Right lobe of liver (tissue), 6 donors: ENCODE data around the gene TTC23. TPM values are rescaled to one million over a fixed set of nuclear protein-coding genes. Genes with fewer than 3 reads are reported as not detected.

Source experiments
- ATAC-seq, 4 donors: fragments of 200-7000 bp; cut with Tn5 transposase; one replicate each; pipeline ENCODE4 v1.9.1; 2020; ENCODE audit warnings: mild to moderate bottlenecking in 4 of 4, moderate library complexity in 4 of 4
- DNase-seq, 3 donors: peaks; one replicate each; pipeline ENCODE4 v3.0.0-alpha.2; 2020
- H3K27ac ChIP-seq, 3 donors: fragments of 200-600 bp; one replicate each; pipeline ENCODE4 v1.8.0; 2022
- H3K27me3 ChIP-seq, 2 donors: fragments of 200-600 bp; one replicate each; pipeline ENCODE4 v1.8.0; 2022
- H3K36me3 ChIP-seq, 4 donors: fragments of 200-600 bp; sonication (generic) in 1 of 4; one replicate each; pipeline versions ENCODE4 v1.5.1 to v1.8.0; 2017 to 2022; ENCODE audit warnings: control low read depth in 1 of 4
- H3K4me1 ChIP-seq, 4 donors: fragments of 200-600 bp; sonication (generic) in 1 of 4; one replicate each; pipeline versions ENCODE4 v1.5.1 to v1.8.0; 2017 to 2022; ENCODE audit warnings: control low read depth in 1 of 4
- H3K4me3 ChIP-seq, 3 donors: fragments of 200-600 bp; one replicate each; pipeline ENCODE4 v1.8.0; 2022
- H3K9me3 ChIP-seq, 4 donors: fragments of 200-600 bp; sonication (generic) in 1 of 4; one replicate each; pipeline versions ENCODE4 v1.5.1 to v1.8.0; 2017 to 2022; ENCODE audit warnings: control low read depth in 1 of 4
- POLR2A ChIP-seq: fragments of 450-650 bp; IDR thresholded peaks from one replicate; pipeline ENCODE4 v1.6.1; 2017; ENCODE audit warnings: antibody characterized with exemption, mild to moderate bottlenecking
- WGBS: methylation state at CpG from one replicate; pipeline ENCODE4 v1.1.6; 2018; ENCODE audit warnings: low coverage, low lambda C conversion rate; ENCODE audit not compliant: insufficient coverage; ENCODE audit errors: missing lambda C conversion rate; 5-methylcytosine and 5-hydroxymethylcytosine counted together
- intact Hi-C, 2 donors: fragments of 100-400 bp; cut with DNase I; formaldehyde crosslinking; loops; one replicate each; pipeline versions ENCODE4 v1.11.2 to v1.14.1; 2022
- total RNA-seq, 6 experiments: library from RNA; depleted of rRNA in 2 of 6; stranded (reverse); fragments of >200 nt in 2 of 6; fragmentation: NEBNext Ultra II Directional in 3 of 6; extraction: Animal tissue kit (Norgen Biotek cat#: 25700) in 3 of 6; gene quantifications; one replicate each; pipeline versions ENCODE4 v1.1.0 to v1.2.4, GENCODE V29; 2016 to 2023
- TF ChIP-seq, protein P1 (sequence below), 4 donors: fragments of 200-600 bp in 3 of 4; fragments of 450-650 bp in 1 of 4; IDR thresholded peaks; one replicate each; pipeline versions ENCODE4 v1.5.1 to v1.8.0; 2016 to 2022; ENCODE audit warnings: antibody characterized with exemption in 4 of 4, mild to moderate bottlenecking in 2 of 4
- donor health status: DM: no; HTN: yes; CAD: no.
- donor health status: DM: no; HTN: no; CAD: no.
- donor health status: DM: no; HTN: no; CAD: no.
- donor health status: DM: no; HTN: yes; CAD: no.
- donor health status: DM: no; HTN: yes; CAD: no.

Gene TTC23
- total RNA-seq, 6 experiments from 2014 or later, result 6.1 to 18.4 (median 9.1) TPM

DNA sequence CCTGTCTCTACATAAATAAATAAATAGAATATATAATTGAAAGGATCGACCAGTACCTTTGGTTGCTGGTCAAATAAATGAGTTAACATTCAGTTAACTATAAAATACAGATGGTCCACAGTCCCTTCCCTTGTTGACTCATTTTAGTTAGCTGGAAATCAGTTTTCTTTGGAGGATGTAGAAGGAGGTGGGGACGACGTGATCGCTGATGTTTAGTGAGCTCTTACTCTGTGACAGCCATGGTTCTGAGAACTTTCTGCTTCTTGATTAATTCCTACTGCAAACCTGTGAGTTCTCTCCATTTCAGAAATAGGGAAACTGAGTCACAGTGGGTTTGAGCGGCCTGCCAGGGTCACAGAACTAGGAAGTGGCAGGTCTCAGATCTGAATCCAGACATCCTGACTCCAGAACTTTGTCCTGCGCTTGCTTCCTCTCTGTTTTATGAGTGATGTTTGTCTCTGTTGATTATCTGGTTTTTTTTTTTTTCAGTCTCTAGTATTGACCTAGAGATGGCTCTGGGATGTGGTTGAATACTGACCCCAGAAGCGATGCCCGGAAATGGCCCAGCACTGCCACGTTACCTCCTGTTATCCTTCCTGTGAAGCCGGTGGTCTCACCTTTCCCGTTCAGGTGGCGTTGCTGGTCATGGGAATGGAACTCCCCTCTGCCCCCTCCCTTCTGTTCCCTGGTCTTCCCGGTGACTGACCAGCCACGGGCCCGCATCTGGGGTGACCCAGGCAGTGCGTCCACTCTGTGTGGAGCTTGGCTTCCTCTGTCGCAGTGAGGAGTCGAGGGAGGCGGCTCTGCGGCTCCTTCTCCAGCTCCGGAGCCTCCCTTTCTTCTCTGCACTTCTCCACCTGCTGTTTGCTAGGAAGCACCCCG, 126.3 kb downstream of the TTC23 start:
- ATAC-seq, result peak in 2 of 4 donors; percentile 5 to 17
- no peak overlapping the region for H3K4me3 ChIP-seq
- no peaks in the 10 kb centered on the region for H3K9me3 ChIP-seq
- H3K4me1 ChIP-seq, result no peaks in the 10 kb centered on the region
- WGBS, result 73% methylated on average over 12 of the region's 22 CpGs
- DNase-seq, result no peak
- no peaks in the 10 kb centered on the region for H3K27me3 ChIP-seq
- H3K36me3 ChIP-seq, result no peaks in the 10 kb centered on the region
- TF ChIP-seq, protein P1, sequence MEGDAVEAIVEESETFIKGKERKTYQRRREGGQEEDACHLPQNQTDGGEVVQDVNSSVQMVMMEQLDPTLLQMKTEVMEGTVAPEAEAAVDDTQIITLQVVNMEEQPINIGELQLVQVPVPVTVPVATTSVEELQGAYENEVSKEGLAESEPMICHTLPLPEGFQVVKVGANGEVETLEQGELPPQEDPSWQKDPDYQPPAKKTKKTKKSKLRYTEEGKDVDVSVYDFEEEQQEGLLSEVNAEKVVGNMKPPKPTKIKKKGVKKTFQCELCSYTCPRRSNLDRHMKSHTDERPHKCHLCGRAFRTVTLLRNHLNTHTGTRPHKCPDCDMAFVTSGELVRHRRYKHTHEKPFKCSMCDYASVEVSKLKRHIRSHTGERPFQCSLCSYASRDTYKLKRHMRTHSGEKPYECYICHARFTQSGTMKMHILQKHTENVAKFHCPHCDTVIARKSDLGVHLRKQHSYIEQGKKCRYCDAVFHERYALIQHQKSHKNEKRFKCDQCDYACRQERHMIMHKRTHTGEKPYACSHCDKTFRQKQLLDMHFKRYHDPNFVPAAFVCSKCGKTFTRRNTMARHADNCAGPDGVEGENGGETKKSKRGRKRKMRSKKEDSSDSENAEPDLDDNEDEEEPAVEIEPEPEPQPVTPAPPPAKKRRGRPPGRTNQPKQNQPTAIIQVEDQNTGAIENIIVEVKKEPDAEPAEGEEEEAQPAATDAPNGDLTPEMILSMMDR (IDR thresholded peaks at IDR 0.05), result no peak
- no peak for TF ChIP-seq POLR2A
- intact Hi-C loops, result no loop called here
- H3K27ac ChIP-seq, result no peak overlapping the region

DNA sequence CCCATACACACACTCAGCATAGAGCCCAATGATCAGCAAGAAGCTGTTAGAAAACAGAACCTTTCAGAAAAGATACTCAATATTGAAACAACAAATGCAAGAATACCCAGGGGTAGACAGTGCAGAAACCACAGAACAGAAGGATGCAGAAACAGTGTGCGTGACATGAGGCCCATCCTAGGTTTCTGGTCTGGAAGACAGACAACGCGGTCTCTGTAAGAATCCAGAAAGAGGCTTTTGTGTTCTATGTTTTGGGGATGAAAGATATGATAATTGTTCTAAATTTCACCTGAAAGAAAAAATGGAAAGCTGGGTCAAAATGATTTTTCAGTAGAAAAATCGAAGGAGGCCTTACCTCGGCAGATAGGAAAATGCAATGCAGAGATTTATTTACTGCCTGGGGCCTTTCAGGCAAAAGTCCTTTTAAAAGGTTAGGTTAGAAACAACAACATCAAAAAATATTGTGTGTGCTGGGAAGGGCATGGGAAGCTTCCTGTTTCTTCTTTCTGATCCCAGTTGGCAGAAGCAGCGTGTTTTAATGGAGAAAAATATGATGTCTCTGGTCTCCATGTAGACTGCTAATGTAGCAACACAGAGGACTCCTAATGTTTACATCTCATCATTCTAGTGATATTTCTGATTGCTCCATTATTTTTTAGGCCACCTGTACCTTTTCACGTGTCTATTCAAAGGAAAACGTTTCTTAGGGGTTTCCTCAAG, 127.5 kb downstream of the TTC23 start:
- ATAC-seq (no peak), DNase-seq (no peak)
- no peak for TF ChIP-seq POLR2A
- TF ChIP-seq, protein P1 (IDR thresholded peaks at IDR 0.05), result no peak
- H3K36me3 ChIP-seq, result no peaks in the 10 kb centered on the region
- intact Hi-C loops, result no loop called here
- H3K27me3 ChIP-seq, result no peaks in the 10 kb centered on the region
- no peak overlapping the region for H3K27ac ChIP-seq
- WGBS, result 86% methylated on average over 8 of the region's 8 CpGs
- no peaks in the 10 kb centered on the region for H3K4me1 ChIP-seq
- H3K9me3 ChIP-seq, result no peaks in the 10 kb centered on the region
- no peak overlapping the region for H3K4me3 ChIP-seq

DNA sequence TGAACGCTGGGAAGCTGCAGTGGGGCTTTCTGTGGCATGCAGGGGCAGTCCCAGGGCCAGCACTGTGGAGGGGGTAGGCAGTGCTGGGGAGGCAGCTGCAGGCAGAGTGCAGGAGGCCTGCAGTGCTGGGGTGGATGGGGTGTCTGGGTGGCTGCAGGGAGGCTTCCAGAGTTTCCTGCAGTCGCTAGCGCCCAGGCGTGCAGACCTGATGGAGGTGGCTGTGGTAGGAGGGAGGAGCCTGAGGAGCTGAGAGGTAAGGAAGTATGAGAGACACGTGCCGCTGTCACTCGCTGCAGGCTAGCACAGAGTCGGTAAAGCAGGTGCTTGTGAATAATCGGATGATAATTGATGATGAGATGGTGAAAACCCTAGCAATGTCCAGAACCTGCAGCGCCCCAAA, 128.2 kb downstream of the TTC23 start:
- no peak overlapping the region for H3K27ac ChIP-seq
- H3K27me3 ChIP-seq, result no peaks in the 10 kb centered on the region
- WGBS, result 70% methylated on average over 5 of the region's 10 CpGs
- no peak for TF ChIP-seq POLR2A
- TF ChIP-seq, protein P1 (IDR thresholded peaks at IDR 0.05), result no peak
- no peaks in the 10 kb centered on the region for H3K4me1 ChIP-seq
- intact Hi-C loops, result no loop called here
- H3K9me3 ChIP-seq, result no peaks in the 10 kb centered on the region
- DNase-seq (peak in 1 of 3 donors; percentile 18), ATAC-seq (no peak)
- no peaks in the 10 kb centered on the region for H3K36me3 ChIP-seq
- H3K4me3 ChIP-seq, result no peak overlapping the region

DNA sequence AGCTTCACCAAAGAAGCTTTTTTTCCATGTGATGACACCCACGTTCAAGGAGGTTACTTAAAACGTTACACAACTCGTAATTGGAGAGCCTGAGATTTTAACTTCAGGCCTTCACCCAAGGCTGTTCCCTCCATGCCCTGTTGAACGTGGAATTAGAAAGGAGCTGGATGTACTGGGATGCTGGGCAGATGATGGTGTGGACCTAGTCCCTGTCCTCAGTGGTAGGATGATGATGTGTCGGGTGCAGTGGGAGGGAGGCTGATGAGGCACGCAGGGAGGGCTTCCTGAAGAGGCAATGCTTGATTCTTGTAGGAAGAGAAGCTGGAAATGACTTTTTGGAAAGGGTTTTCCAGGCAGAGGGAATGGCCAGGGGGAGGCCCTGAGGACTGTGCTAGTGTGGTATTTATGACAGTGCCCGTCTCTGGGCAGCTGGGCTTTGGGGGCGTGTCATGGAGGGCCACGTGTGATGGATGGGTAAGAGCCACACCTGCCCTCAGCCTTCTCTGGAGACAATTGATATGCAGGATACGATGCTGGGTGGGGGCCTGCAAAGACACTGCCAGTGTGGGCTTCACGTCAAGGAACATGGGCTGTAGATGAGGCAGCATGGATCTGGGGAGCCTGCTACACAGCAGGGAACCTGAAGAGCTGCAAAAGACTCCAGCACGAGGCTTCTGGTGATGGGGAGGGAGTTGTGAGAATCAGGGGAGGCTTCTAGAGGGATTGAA, 129.2 kb downstream of the TTC23 start:
- ATAC-seq (no peak), DNase-seq (no peak)
- no peaks in the 10 kb centered on the region for H3K9me3 ChIP-seq
- no peaks in the 10 kb centered on the region for H3K36me3 ChIP-seq
- H3K4me1 ChIP-seq, result no peaks in the 10 kb centered on the region
- WGBS, result 82% methylated on average over 10 of the region's 12 CpGs
- no peak overlapping the region for H3K4me3 ChIP-seq
- no peaks in the 10 kb centered on the region for H3K27me3 ChIP-seq
- TF ChIP-seq, protein P1 (IDR thresholded peaks at IDR 0.05), result no peak
- TF ChIP-seq POLR2A, result no peak
- intact Hi-C loops, result no loop called here
- no peak overlapping the region for H3K27ac ChIP-seq
